GM18498 (cell line): Measurements from ENCODE around the gene ZNF385C.

Source experiments
- ATAC-seq: cut with Tn5 transposase; IDR thresholded peaks from one replicate; pipeline ENCODE4 v1.9.1; 2021; ENCODE audit warnings: mild to moderate bottlenecking, moderate library complexity; ENCODE audit not compliant: unreplicated experiment

ZNF385C gene

GRCh38 chr17:42001729-42002128, 96.5 kb downstream of the ZNF385C start:
- no peak for ATAC-seq

- no peak for ATAC-seq
Measured at GRCh38 chr17:42000413-42001133, 97.7 kb downstream of the ZNF385C start.

GRCh38 chr17:41998497-41998896, 99.8 kb downstream of the ZNF385C start:
- no peak for ATAC-seq

- ATAC-seq, result no peak
Measured at GRCh38 chr17:41996855-41997164, 101.5 kb downstream of the ZNF385C start.

- no peak for ATAC-seq
Measured at GRCh38 chr17:41992576-41992975, 105.7 kb downstream of the ZNF385C start.

GRCh38 chr17:41989702-41990419, 108.4 kb downstream of the ZNF385C start:
- no peak for ATAC-seq

GRCh38 chr17:41988418-41988817, 109.9 kb downstream of the ZNF385C start:
- no peak for ATAC-seq

- ATAC-seq, result no peak
Measured at GRCh38 chr17:41987642-41988041, 110.6 kb downstream of the ZNF385C start.

GRCh38 chr17:41986634-41987033, 111.6 kb downstream of the ZNF385C start:
- no peak for ATAC-seq

GRCh38 chr17:41985919-41986318, 112.4 kb downstream of the ZNF385C start:
- no peak for ATAC-seq

- no peak for ATAC-seq
Measured at GRCh38 chr17:41984454-41984853, 113.8 kb downstream of the ZNF385C start.

- no peak for ATAC-seq
Measured at GRCh38 chr17:41982026-41982760, 116.1 kb downstream of the ZNF385C start.

- no peak for ATAC-seq
Measured at GRCh38 chr17:41977991-41978390, 120.3 kb downstream of the ZNF385C start.

GRCh38 chr17:41976142-41976768, 122.0 kb downstream of the ZNF385C start:
- ATAC-seq, result no peak
